K562 (cell line): ENCODE data around the gene CREB3L4. TPM values are rescaled to one million over a fixed set of nuclear protein-coding genes. Genes with fewer than 3 reads are reported as not detected.

Source experiments
- ADNP ChIP-seq: fragments of 200-800 bp; sonication (Bioruptor generic); IDR thresholded peaks from 2 replicates; pipeline ENCODE4 v1.6.1; 2016; ENCODE audit warnings: missing genetic modification characterization, missing compliant biosample characterization
- BCL6 ChIP-seq: fragments of 250-450 bp; sonication (Bioruptor Pico); IDR thresholded peaks from 2 replicates; pipeline ENCODE4 v1.4.0; 2020
- CBFA2T2 ChIP-seq: fragments of 450-650 bp; conservative IDR thresholded peaks from 2 replicates; pipeline ENCODE4 v1.6.1; 2017; ENCODE audit warnings: mild to moderate bottlenecking
- CBFB ChIP-seq: sonication (generic); formaldehyde crosslinking; IDR thresholded peaks from 2 replicates; pipeline ENCODE4 v1.4.0; 2020; ENCODE audit warnings: mild to moderate bottlenecking, missing genetic modification reagents
- CHD1 ChIP-seq: fragments of 200-600 bp; sonication (generic); IDR thresholded peaks from one replicate; pipeline ENCODE4 v1.6.1; 2012; ENCODE audit warnings: mild to moderate bottlenecking, moderate library complexity, low read length, inconsistent platforms
- FOXJ3 ChIP-seq: sonication (generic); formaldehyde crosslinking; IDR thresholded peaks from 2 replicates; pipeline ENCODE4 v1.4.0; 2020; ENCODE audit warnings: mild to moderate bottlenecking, missing genetic modification reagents
- GTF2A2 ChIP-seq: IDR thresholded peaks from 2 replicates; pipeline ENCODE4 v1.6.1; 2016; ENCODE audit warnings: mild to moderate bottlenecking, missing genetic modification characterization, missing compliant biosample characterization
- GTF2E2 ChIP-seq: fragments of 200-800 bp; sonication (Bioruptor generic); IDR thresholded peaks from 2 replicates; pipeline ENCODE4 v1.6.1; 2016; ENCODE audit warnings: missing genetic modification characterization, missing compliant biosample characterization
- MEF2A ChIP-seq: IDR thresholded peaks from 2 replicates; pipeline ENCODE4 v1.6.1; 2011; ENCODE audit warnings: low read depth, mild to moderate bottlenecking, low read length, moderate library complexity; ENCODE audit not compliant: control insufficient read depth
- POLR2AphosphoS2 ChIP-seq: IDR thresholded peaks from 2 replicates; pipeline ENCODE4 v1.6.1; 2012; ENCODE audit warnings: low read length, improper control_type of control experiment
- RBM14 ChIP-seq: fragments of 200-400 bp; formaldehyde crosslinking; IDR thresholded peaks from 2 replicates; pipeline ENCODE4 v1.6.1; 2018; ENCODE audit warnings: low read depth, mild to moderate bottlenecking, low read length, moderate library complexity, borderline replicate concordance; ENCODE audit not compliant: insufficient read depth
- SMAD2 ChIP-seq: fragments of 150-350 bp; IDR thresholded peaks from 2 replicates; pipeline ENCODE4 v1.6.1; 2014; ENCODE audit warnings: low read depth, mild to moderate bottlenecking, low read length
- SP1 ChIP-seq: sonication (generic); formaldehyde crosslinking; IDR thresholded peaks from 2 replicates; pipeline ENCODE4 v1.8.1; 2022; ENCODE audit warnings: mild to moderate bottlenecking, missing genetic modification reagents
- U2AF2 ChIP-seq: fragments of 200-400 bp; formaldehyde crosslinking; optimal IDR thresholded peaks from 2 replicates; pipeline ENCODE3; 2017; ENCODE audit warnings: low read depth, mild to moderate bottlenecking, low read length
- XRCC5 ChIP-seq: fragments of 200-400 bp; formaldehyde crosslinking; IDR thresholded peaks from 2 replicates; pipeline ENCODE4 v1.6.1; 2017; ENCODE audit warnings: low read depth, mild to moderate bottlenecking, low read length
- ZBTB1 ChIP-seq: sonication (generic); formaldehyde crosslinking; IDR thresholded peaks from 2 replicates; pipeline ENCODE4 v1.8.1; 2023; ENCODE audit warnings: missing genetic modification reagents, low read depth, mild to moderate bottlenecking, borderline replicate concordance
- polyA plus RNA-seq, 8 experiments: library from polyadenylated mRNA; depleted of rRNA in 4 of 8; stranded (reverse) in 5 of 8; unstranded in 3 of 8; fragments of >200 nt; fragmentation: Nextera tagmentation in 2 of 8; fragmentation: Illumina TruSeq in 1 of 8; extraction: Ambion mirVana in 2 of 8; extraction: Trizol in 1 of 8; gene quantifications; 2 replicates each; pipeline versions ENCODE4 v1.2.1 to v1.2.3, GENCODE V29; 2011 to 2014; ENCODE audit warnings: inconsistent platforms in 1 of 8, missing spikeins in 1 of 8
- total RNA-seq, 7 experiments: library from RNA; depleted of rRNA in 6 of 7; stranded (reverse); fragments of >200 nt in 6 of 7; fragmentation: Illumina TruSeq in 2 of 7; extraction: Trizol in 2 of 7; gene quantifications; 2 replicates each; pipeline versions ENCODE4 v1.2.1 to v1.2.3, GENCODE V29; 2011 to 2021; ENCODE audit warnings: low replicate concordance in 1 of 7
- TF ChIP-seq, protein P1 (sequence below): fragments of 250-450 bp; sonication (Bioruptor Pico); IDR thresholded peaks from 2 replicates; pipeline ENCODE4 v1.4.0; 2020; ENCODE audit warnings: mild to moderate bottlenecking
- TF ChIP-seq, protein P2 (sequence below): fragments of 450-650 bp; IDR thresholded peaks from 2 replicates; pipeline ENCODE4 v1.6.1; 2016; ENCODE audit warnings: borderline replicate concordance
- TF ChIP-seq, protein P3 (sequence below): fragments of 250-450 bp; sonication (Bioruptor Pico); IDR thresholded peaks from 2 replicates; pipeline ENCODE4 v1.5.0; 2020; ENCODE audit warnings: mild to moderate bottlenecking, borderline replicate concordance
- TF ChIP-seq, protein P4 (sequence below), 2 experiments: fragments of 450-650 bp; conservative IDR thresholded peaks; 2 replicates each; pipeline ENCODE4 v1.6.1; 2017; ENCODE audit warnings: mild to moderate bottlenecking in 2 of 2, moderate library complexity in 2 of 2

Gene CREB3L4
- total and polyA plus RNA-seq, 9 of the 15 experiments (the other 6 are each of a cell fraction or from before 2014, with no cell fraction given) = 9.9 to 18.6 (median 13.9) TPM

DNA sequence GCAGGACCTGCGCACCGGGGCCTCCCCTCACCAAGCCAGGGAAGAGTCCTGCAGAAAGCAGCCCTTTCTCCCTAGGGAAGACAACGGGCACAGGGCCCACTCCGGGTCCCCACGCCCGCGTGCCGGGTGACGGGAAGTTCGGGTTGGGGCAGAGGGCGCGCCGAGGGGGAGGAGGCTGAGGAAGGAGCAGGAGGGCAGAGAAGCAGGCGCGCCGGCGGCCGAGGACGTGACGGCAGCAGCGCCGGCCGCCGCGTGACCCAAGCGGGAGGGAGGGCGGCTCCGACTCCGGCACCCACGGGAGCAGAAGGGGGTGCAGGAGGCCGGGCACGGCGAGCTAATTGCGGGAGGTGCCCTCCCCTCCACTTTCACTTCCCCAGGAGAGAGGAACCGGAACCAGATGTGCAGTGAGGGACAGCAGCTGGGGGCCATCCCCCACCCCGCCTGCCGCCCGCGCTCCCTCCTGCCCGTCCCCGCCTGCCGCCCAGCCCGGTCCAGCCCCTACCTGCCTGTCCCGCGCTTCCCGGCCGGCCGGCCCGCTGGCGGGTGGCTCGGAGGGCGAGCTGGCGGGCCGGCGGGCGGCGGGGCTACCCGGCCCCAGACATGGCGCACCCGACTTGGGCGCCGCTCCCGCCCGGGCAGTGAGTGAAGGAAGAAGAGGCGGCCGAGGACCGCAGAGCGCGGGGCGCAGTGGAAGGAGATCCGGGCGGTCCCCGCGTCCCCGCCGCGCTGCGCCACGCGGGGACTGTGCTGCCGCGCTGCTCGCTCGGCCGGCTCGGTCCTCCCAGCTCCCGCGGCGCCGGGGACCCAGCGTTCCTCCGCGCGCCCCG lies 21.7 kb upstream of the CREB3L4 start (continued):
- TF ChIP-seq, protein P1, sequence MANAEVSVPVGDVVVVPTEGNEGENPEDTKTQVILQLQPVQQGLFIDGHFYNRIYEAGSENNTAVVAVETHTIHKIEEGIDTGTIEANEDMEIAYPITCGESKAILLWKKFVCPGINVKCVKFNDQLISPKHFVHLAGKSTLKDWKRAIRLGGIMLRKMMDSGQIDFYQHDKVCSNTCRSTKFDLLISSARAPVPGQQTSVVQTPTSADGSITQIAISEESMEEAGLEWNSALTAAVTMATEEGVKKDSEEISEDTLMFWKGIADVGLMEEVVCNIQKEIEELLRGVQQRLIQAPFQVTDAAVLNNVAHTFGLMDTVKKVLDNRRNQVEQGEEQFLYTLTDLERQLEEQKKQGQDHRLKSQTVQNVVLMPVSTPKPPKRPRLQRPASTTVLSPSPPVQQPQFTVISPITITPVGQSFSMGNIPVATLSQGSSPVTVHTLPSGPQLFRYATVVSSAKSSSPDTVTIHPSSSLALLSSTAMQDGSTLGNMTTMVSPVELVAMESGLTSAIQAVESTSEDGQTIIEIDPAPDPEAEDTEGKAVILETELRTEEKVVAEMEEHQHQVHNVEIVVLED (CRISPR knock-in tag) = peak; percentile 51
- TF ChIP-seq, protein P2, sequence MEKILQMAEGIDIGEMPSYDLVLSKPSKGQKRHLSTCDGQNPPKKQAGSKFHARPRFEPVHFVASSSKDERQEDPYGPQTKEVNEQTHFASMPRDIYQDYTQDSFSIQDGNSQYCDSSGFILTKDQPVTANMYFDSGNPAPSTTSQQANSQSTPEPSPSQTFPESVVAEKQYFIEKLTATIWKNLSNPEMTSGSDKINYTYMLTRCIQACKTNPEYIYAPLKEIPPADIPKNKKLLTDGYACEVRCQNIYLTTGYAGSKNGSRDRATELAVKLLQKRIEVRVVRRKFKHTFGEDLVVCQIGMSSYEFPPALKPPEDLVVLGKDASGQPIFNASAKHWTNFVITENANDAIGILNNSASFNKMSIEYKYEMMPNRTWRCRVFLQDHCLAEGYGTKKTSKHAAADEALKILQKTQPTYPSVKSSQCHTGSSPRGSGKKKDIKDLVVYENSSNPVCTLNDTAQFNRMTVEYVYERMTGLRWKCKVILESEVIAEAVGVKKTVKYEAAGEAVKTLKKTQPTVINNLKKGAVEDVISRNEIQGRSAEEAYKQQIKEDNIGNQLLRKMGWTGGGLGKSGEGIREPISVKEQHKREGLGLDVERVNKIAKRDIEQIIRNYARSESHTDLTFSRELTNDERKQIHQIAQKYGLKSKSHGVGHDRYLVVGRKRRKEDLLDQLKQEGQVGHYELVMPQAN = peak; percentile 73; the same call in 1 of the 2 replicates
- TF ChIP-seq, protein P3, sequence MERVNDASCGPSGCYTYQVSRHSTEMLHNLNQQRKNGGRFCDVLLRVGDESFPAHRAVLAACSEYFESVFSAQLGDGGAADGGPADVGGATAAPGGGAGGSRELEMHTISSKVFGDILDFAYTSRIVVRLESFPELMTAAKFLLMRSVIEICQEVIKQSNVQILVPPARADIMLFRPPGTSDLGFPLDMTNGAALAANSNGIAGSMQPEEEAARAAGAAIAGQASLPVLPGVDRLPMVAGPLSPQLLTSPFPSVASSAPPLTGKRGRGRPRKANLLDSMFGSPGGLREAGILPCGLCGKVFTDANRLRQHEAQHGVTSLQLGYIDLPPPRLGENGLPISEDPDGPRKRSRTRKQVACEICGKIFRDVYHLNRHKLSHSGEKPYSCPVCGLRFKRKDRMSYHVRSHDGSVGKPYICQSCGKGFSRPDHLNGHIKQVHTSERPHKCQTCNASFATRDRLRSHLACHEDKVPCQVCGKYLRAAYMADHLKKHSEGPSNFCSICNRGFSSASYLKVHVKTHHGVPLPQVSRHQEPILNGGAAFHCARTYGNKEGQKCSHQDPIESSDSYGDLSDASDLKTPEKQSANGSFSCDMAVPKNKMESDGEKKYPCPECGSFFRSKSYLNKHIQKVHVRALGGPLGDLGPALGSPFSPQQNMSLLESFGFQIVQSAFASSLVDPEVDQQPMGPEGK = no peak
- TF ChIP-seq CHD1 = peak; percentile 81
- 0 out of 2 replicates have a peak, but pooled peaks have one; percentile 75 for TF ChIP-seq RBM14
- no peak for TF ChIP-seq FOXJ3 (CRISPR knock-in tag)
- TF ChIP-seq ADNP (tag) = no peak
- TF ChIP-seq CBFA2T2 = peak; percentile 17; the same call in 1 of the 2 replicates
- TF ChIP-seq SMAD2 = no peak
- no peak for TF ChIP-seq MEF2A
- TF ChIP-seq ZBTB1 (CRISPR knock-in tag) = no peak
- TF ChIP-seq, protein P4, sequence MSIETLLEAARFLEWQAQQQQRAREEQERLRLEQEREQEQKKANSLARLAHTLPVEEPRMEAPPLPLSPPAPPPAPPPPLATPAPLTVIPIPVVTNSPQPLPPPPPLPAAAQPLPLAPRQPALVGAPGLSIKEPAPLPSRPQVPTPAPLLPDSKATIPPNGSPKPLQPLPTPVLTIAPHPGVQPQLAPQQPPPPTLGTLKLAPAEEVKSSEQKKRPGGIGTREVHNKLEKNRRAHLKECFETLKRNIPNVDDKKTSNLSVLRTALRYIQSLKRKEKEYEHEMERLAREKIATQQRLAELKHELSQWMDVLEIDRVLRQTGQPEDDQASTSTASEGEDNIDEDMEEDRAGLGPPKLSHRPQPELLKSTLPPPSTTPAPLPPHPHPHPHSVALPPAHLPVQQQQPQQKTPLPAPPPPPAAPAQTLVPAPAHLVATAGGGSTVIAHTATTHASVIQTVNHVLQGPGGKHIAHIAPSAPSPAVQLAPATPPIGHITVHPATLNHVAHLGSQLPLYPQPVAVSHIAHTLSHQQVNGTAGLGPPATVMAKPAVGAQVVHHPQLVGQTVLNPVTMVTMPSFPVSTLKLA (conservative IDR thresholded peaks at IDR 0.05) = peak; percentile 65 to 76
- TF ChIP-seq BCL6 = no peak
- TF ChIP-seq GTF2A2 (tag) = no peak
- peak; percentile 44; the same call in 1 of the 2 replicates for TF ChIP-seq GTF2E2 (tag)
- no peak for TF ChIP-seq XRCC5
- peak; percentile 54; the same call in 1 of the 2 replicates for TF ChIP-seq SP1 (CRISPR knock-in tag)
- TF ChIP-seq CBFB = no peak
- no peak for TF ChIP-seq U2AF2
- 0 out of 2 replicates have a peak, but pooled peaks have one; percentile 49 for TF ChIP-seq POLR2AphosphoS2
